WTC11 (cell line): ENCODE measurements around the gene RNASEL. TPM values are rescaled to one million over a fixed set of nuclear protein-coding genes. Genes with fewer than 3 reads are reported as not detected.

Experiments used
- ATAC-seq: fragments of 200-7000 bp; cut with Tn5 transposase; 2 replicates; pipeline ENCODE4 v1.10.0; 2021; ENCODE audit warnings: mild to moderate bottlenecking, moderate library complexity
- CTCF ChIA-PET: fragments of 300-600 bp; sonication (Branson Sonifier 250); formaldehyde crosslinking; loops from one replicate; lab custom pipeline; 2021; ENCODE audit warnings: antibody characterized with exemption; lab: Charles Lee
- POLR2A ChIA-PET: fragments of 350-600 bp; sonication (Branson Sonifier 250); formaldehyde crosslinking; loops from one replicate; lab custom pipeline; 2021; ENCODE audit warnings: antibody characterized with exemption; lab: Charles Lee
- DNase-seq: peaks from one replicate; pipeline ENCODE4 v3.0.0; 2021; ENCODE audit warnings: low spot score
- H3K27ac Mint-ChIP-seq: 2 replicates; pipeline ENCODE4 v1.8.0; 2021; ENCODE audit warnings: mixed read lengths
- H3K27me3 Mint-ChIP-seq: 2 replicates; pipeline ENCODE4 v1.8.0; 2021; ENCODE audit warnings: low read depth, mild to moderate bottlenecking, moderate library complexity, mixed read lengths
- H3K36me3 Mint-ChIP-seq: 2 replicates; pipeline ENCODE4 v1.8.0; 2021; ENCODE audit warnings: mixed read lengths
- H3K4me1 Mint-ChIP-seq: 2 replicates; pipeline ENCODE4 v1.8.0; 2022; ENCODE audit warnings: mixed read lengths
- H3K4me3 Mint-ChIP-seq: 2 replicates; pipeline ENCODE4 v1.8.0; 2021; ENCODE audit warnings: mild to moderate bottlenecking, moderate library complexity, mixed read lengths
- H3K9me3 Mint-ChIP-seq: 2 replicates; pipeline ENCODE4 v1.8.0; 2021; ENCODE audit warnings: mixed read lengths
- CREM ChIP-seq: sonication (generic); formaldehyde crosslinking; IDR thresholded peaks from 2 replicates; pipeline ENCODE4 v1.8.1; 2022; ENCODE audit warnings: mild to moderate bottlenecking, missing genetic modification reagents, moderate library complexity
- E2F4 ChIP-seq: sonication (generic); formaldehyde crosslinking; IDR thresholded peaks from 2 replicates; pipeline ENCODE4 v1.8.1; 2022; ENCODE audit warnings: low read depth, mild to moderate bottlenecking, moderate library complexity, missing genetic modification reagents, borderline replicate concordance
- FOXP1 ChIP-seq: sonication (generic); formaldehyde crosslinking; IDR thresholded peaks from 2 replicates; pipeline ENCODE4 v1.8.0; 2022; ENCODE audit warnings: missing genetic modification reagents, mild to moderate bottlenecking, moderate library complexity, borderline replicate concordance
- HMGA2 ChIP-seq: fragments of 250-450 bp; sonication (Bioruptor Pico); IDR thresholded peaks from 2 replicates; pipeline ENCODE4 v1.4.0; 2021; ENCODE audit warnings: mild to moderate bottlenecking, moderate library complexity
- HMGXB4 ChIP-seq: sonication (generic); formaldehyde crosslinking; IDR thresholded peaks from 2 replicates; pipeline ENCODE4 v1.8.1; 2023; ENCODE audit warnings: mild to moderate bottlenecking, moderate library complexity, missing genetic modification reagents
- JUN ChIP-seq: sonication (generic); formaldehyde crosslinking; IDR thresholded peaks from 2 replicates; pipeline ENCODE4 v1.8.0; 2023; ENCODE audit warnings: mild to moderate bottlenecking, missing genetic modification reagents
- MXD4 ChIP-seq: fragments of 250-450 bp; sonication (Bioruptor Pico); IDR thresholded peaks from 2 replicates; pipeline ENCODE4 v1.8.0; 2021; ENCODE audit warnings: mild to moderate bottlenecking, moderate library complexity, borderline replicate concordance
- NR2C2 ChIP-seq: sonication (generic); formaldehyde crosslinking; IDR thresholded peaks from 2 replicates; pipeline ENCODE4 v1.8.0; 2022; ENCODE audit warnings: mild to moderate bottlenecking, missing genetic modification reagents
- NR3C1 ChIP-seq: sonication (generic); formaldehyde crosslinking; conservative IDR thresholded peaks from 2 replicates; pipeline ENCODE4 v1.8.1; 2023; ENCODE audit warnings: low read depth, mild to moderate bottlenecking, missing genetic modification reagents
- SMAD3 ChIP-seq: sonication (generic); formaldehyde crosslinking; IDR thresholded peaks from 2 replicates; pipeline ENCODE4 v1.8.0; 2022; ENCODE audit warnings: missing genetic modification reagents, mild to moderate bottlenecking, borderline replicate concordance
- TEAD4 ChIP-seq: sonication (generic); formaldehyde crosslinking; IDR thresholded peaks from 2 replicates; pipeline ENCODE4 v1.8.0; 2022; ENCODE audit warnings: mild to moderate bottlenecking, missing genetic modification reagents
- ZBTB21 ChIP-seq: sonication (generic); formaldehyde crosslinking; IDR thresholded peaks from 2 replicates; pipeline ENCODE4 v1.8.1; 2023; ENCODE audit warnings: mild to moderate bottlenecking, missing genetic modification reagents, borderline replicate concordance
- ZNF219 ChIP-seq: sonication (generic); formaldehyde crosslinking; IDR thresholded peaks from 2 replicates; pipeline ENCODE4 v1.8.0; 2023; ENCODE audit warnings: missing genetic modification reagents, mild to moderate bottlenecking, borderline replicate concordance
- ZNF263 ChIP-seq: sonication (generic); formaldehyde crosslinking; IDR thresholded peaks from 2 replicates; pipeline ENCODE4 v1.8.1; 2022; ENCODE audit warnings: low read depth, mild to moderate bottlenecking, moderate library complexity, missing genetic modification reagents
- ZNF317 ChIP-seq: sonication (generic); formaldehyde crosslinking; IDR thresholded peaks from 2 replicates; pipeline ENCODE4 v1.8.1; 2023; ENCODE audit warnings: low read depth, mild to moderate bottlenecking, moderate library complexity, missing genetic modification reagents, borderline replicate concordance
- ZNF416 ChIP-seq: fragments of 250-450 bp; sonication (Bioruptor Pico); IDR thresholded peaks from 2 replicates; pipeline ENCODE4 v1.9.0; 2021; ENCODE audit warnings: mild to moderate bottlenecking, inconsistent platforms
- ZSCAN18 ChIP-seq: fragments of 250-450 bp; sonication (Bioruptor Pico); IDR thresholded peaks from 2 replicates; pipeline ENCODE4 v2.1.2; 2022; ENCODE audit warnings: mild to moderate bottlenecking, moderate library complexity
- total RNA-seq: library from RNA; stranded (reverse); gene quantifications from 3 replicates; pipeline ENCODE4 v1.2.3, GENCODE V29; 2021
- TF ChIP-seq, protein P1 (sequence below): sonication (generic); formaldehyde crosslinking; IDR thresholded peaks from 2 replicates; pipeline ENCODE4 v1.8.0; 2022; ENCODE audit warnings: missing genetic modification reagents
- TF ChIP-seq, protein P2 (sequence below): sonication (generic); formaldehyde crosslinking; IDR thresholded peaks from 2 replicates; pipeline ENCODE4 v1.8.1; 2023; ENCODE audit warnings: mild to moderate bottlenecking, missing genetic modification reagents, moderate library complexity

The RNASEL gene
- total RNA-seq, 1 experiment from 2014 or later, result 0.77 TPM

GRCh38 chr1:182627622-182628021 lies 38.6 kb upstream of the RNASEL start (continued):
- TF ChIP-seq HMGXB4 (CRISPR knock-in tag), result no peak

DNA sequence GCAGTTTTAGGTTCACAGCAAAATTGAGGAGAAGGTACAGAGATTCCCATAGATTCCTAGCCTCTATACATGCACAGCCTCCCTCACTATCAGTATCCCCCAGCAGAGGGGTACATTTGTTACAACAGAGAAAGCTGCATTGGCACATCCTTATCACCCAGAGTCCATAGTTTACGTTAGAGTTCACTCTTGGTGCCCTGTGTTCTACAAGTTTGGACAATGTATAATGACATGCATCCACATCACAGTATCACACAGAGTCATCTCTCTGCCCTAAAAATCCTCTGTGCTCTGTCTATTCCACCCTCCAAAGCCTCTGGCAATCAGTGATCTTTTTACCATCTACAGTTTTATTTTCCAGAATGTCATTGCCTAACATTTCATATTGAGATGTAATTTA lies 37.5 kb upstream of the RNASEL start:
- Mint-ChIP-seq H3K27ac (no peak overlapping the region), H3K4me3 (no peak overlapping the region), H3K4me1 (peaks cover 45% of the 10 kb centered on the region)
- POLR2A ChIA-PET, result no interaction called here
- CTCF ChIA-PET, result interaction anchor here (1.0 to 1.1 kb wide), 2 partner anchors 10 to 156 kb away, joined by 3 to 4 read pairs; no protein-coding TSS in a partner anchor
- no peak for ATAC-seq
- no peak for DNase-seq
- no peak for TF ChIP-seq MXD4 (CRISPR knock-in tag)
- TF ChIP-seq, all 79 proteins: peak for 0
- no peaks in the 10 kb centered on the region for H3K27me3 Mint-ChIP-seq
- H3K36me3 Mint-ChIP-seq, result no peaks in the 10 kb centered on the region
- no peaks in the 10 kb centered on the region for H3K9me3 Mint-ChIP-seq

- TF ChIP-seq FOXP1 (no peak), ZNF317 (CRISPR knock-in tag) (peak; percentile 87)
- ChIA-PET CTCF (interaction anchor here (1.0 to 1.1 kb wide), 2 partner anchors 9 to 156 kb away, joined by 3 to 4 read pairs; no protein-coding TSS in a partner anchor), POLR2A (no interaction called here)
- H3K27ac Mint-ChIP-seq, result no peak overlapping the region
- peaks cover 42% of the 10 kb centered on the region for H3K4me1 Mint-ChIP-seq
- ATAC-seq (peak; percentile 50), DNase-seq (no peak)
- no peak overlapping the region for H3K4me3 Mint-ChIP-seq
- H3K9me3 Mint-ChIP-seq, result peaks cover 3% of the 10 kb centered on the region
- no peaks in the 10 kb centered on the region for H3K27me3 Mint-ChIP-seq
- no peaks in the 10 kb centered on the region for H3K36me3 Mint-ChIP-seq
These were observed 36.9 kb upstream of the RNASEL start for GRCh38 chr1:182625719-182626504.

GRCh38 chr1:182625024-182625423 lies 36.0 kb upstream of the RNASEL start:
- DNase-seq (no peak), ATAC-seq (no peak)
- no peak overlapping the region for H3K27ac Mint-ChIP-seq
- H3K27me3 Mint-ChIP-seq, result no peaks in the 10 kb centered on the region
- peaks cover 33% of the 10 kb centered on the region for H3K4me1 Mint-ChIP-seq
- H3K4me3 Mint-ChIP-seq, result no peak overlapping the region
- peaks cover 9% of the 10 kb centered on the region for H3K9me3 Mint-ChIP-seq
- ChIA-PET POLR2A (no interaction called here), CTCF (interaction anchor here (0.8 to 2.1 kb wide), 2 partner anchors 26 to 158 kb away, joined by 3 to 10 read pairs; no protein-coding TSS in a partner anchor)
- no peaks in the 10 kb centered on the region for H3K36me3 Mint-ChIP-seq
- TF ChIP-seq, protein P1, sequence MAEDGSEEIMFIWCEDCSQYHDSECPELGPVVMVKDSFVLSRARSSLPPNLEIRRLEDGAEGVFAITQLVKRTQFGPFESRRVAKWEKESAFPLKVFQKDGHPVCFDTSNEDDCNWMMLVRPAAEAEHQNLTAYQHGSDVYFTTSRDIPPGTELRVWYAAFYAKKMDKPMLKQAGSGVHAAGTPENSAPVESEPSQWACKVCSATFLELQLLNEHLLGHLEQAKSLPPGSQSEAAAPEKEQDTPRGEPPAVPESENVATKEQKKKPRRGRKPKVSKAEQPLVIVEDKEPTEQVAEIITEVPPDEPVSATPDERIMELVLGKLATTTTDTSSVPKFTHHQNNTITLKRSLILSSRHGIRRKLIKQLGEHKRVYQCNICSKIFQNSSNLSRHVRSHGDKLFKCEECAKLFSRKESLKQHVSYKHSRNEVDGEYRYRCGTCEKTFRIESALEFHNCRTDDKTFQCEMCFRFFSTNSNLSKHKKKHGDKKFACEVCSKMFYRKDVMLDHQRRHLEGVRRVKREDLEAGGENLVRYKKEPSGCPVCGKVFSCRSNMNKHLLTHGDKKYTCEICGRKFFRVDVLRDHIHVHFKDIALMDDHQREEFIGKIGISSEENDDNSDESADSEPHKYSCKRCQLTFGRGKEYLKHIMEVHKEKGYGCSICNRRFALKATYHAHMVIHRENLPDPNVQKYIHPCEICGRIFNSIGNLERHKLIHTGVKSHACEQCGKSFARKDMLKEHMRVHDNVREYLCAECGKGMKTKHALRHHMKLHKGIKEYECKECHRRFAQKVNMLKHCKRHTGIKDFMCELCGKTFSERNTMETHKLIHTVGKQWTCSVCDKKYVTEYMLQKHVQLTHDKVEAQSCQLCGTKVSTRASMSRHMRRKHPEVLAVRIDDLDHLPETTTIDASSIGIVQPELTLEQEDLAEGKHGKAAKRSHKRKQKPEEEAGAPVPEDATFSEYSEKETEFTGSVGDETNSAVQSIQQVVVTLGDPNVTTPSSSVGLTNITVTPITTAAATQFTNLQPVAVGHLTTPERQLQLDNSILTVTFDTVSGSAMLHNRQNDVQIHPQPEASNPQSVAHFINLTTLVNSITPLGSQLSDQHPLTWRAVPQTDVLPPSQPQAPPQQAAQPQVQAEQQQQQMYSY (CRISPR knock-in tag), result no peak
- TF ChIP-seq ZBTB21 (CRISPR knock-in tag) (no peak), CREM (no peak), NR2C2 (no peak), NR3C1 (CRISPR knock-in tag) (no peak), TEAD4 (CRISPR knock-in tag) (no peak), ZNF416 (no peak), ZNF263 (CRISPR knock-in tag) (no peak), JUN (no peak), ZNF219 (CRISPR knock-in tag) (no peak), ZSCAN18 (CRISPR knock-in tag) (no peak), E2F4 (CRISPR knock-in tag) (no peak), SMAD3 (no peak), HMGA2 (CRISPR knock-in tag) (no peak)
- TF ChIP-seq, protein P2, sequence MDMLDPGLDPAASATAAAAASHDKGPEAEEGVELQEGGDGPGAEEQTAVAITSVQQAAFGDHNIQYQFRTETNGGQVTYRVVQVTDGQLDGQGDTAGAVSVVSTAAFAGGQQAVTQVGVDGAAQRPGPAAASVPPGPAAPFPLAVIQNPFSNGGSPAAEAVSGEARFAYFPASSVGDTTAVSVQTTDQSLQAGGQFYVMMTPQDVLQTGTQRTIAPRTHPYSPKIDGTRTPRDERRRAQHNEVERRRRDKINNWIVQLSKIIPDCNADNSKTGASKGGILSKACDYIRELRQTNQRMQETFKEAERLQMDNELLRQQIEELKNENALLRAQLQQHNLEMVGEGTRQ, result no peak
